Activated naive CD8-positive, alpha-beta T cell (primary cell): ENCODE results near the gene ISCA1.
"Not testable (repeated sequence)": the region's sequence is repeated elsewhere in the genome, so short reads cannot be mapped to it uniquely, and the experiment has no call there.

ENCODE experiments used
- H3K27ac Mint-ChIP-seq: one replicate; pipeline ENCODE4 v1.8.0; 2021; ENCODE audit warnings: mixed read lengths
- H3K27me3 Mint-ChIP-seq: one replicate; pipeline ENCODE4 v1.8.0; 2021; ENCODE audit warnings: mixed read lengths
- H3K36me3 Mint-ChIP-seq: one replicate; pipeline ENCODE4 v1.8.0; 2021; ENCODE audit warnings: mixed read lengths
- H3K4me1 Mint-ChIP-seq: one replicate; pipeline ENCODE4 v1.8.0; 2021; ENCODE audit warnings: low read depth, mixed read lengths
- H3K4me3 Mint-ChIP-seq: one replicate; pipeline ENCODE4 v1.8.0; 2021; ENCODE audit warnings: mild to moderate bottlenecking, mixed read lengths
- H3K9me3 Mint-ChIP-seq: one replicate; pipeline ENCODE4 v1.8.0; 2021; ENCODE audit warnings: low read depth, mixed read lengths

Gene ISCA1

GRCh38 chr9:86282077-86282978 lies at the start of gene ISCA1:
Gene ISCA1 (minus strand): TSS chr9:86282538. CDS start chr9:86282458, 80 bp downstream.
- H3K4me1 Mint-ChIP-seq: peaks cover 52% of the 10 kb centered on the region
- H3K27ac Mint-ChIP-seq: peak within 1 kb of the TSS; percentile 99
- no peaks in the 10 kb centered on the region for H3K9me3 Mint-ChIP-seq
- peak within 1 kb of the TSS; percentile 97 for H3K4me3 Mint-ChIP-seq
- H3K36me3 Mint-ChIP-seq: peaks cover 6% of the 10 kb centered on the region
- no peaks in the 10 kb centered on the region for H3K27me3 Mint-ChIP-seq

GRCh38 chr9:86330186-86330585 lies 47.8 kb upstream of the ISCA1 start:
- H3K36me3 Mint-ChIP-seq: peaks cover 31% of the 10 kb centered on the region
- peaks cover 3% of the 10 kb centered on the region for H3K4me1 Mint-ChIP-seq
- H3K9me3 Mint-ChIP-seq: no peaks in the 10 kb centered on the region
- no peak overlapping the region for H3K4me3 Mint-ChIP-seq
- no peaks in the 10 kb centered on the region for H3K27me3 Mint-ChIP-seq
- H3K27ac Mint-ChIP-seq: no peak overlapping the region

GRCh38 chr9:86329649-86330048 lies 47.3 kb upstream of the ISCA1 start:
- Mint-ChIP-seq H3K9me3 (no peaks in the 10 kb centered on the region), H3K36me3 (peaks cover 28% of the 10 kb centered on the region), H3K4me3 (no peak overlapping the region), H3K27me3 (no peaks in the 10 kb centered on the region), H3K27ac (no peak overlapping the region), H3K4me1 (peaks cover 3% of the 10 kb centered on the region)

- Mint-ChIP-seq H3K4me3 (no peak overlapping the region), H3K9me3 (no peaks in the 10 kb centered on the region), H3K4me1 (peaks cover 3% of the 10 kb centered on the region), H3K27ac (no peak overlapping the region), H3K36me3 (peaks cover 24% of the 10 kb centered on the region), H3K27me3 (no peaks in the 10 kb centered on the region)
These were observed 45.8 kb upstream of the ISCA1 start for GRCh38 chr9:86328156-86328555.

GRCh38 chr9:86326536-86326935 lies 44.2 kb upstream of the ISCA1 start:
- H3K4me3 Mint-ChIP-seq: no peak overlapping the region
- no peaks in the 10 kb centered on the region for H3K27me3 Mint-ChIP-seq
- no peaks in the 10 kb centered on the region for H3K9me3 Mint-ChIP-seq
- peaks cover 5% of the 10 kb centered on the region for H3K4me1 Mint-ChIP-seq
- H3K36me3 Mint-ChIP-seq: peaks cover 17% of the 10 kb centered on the region
- peak overlapping the region; percentile 23 for H3K27ac Mint-ChIP-seq

GRCh38 chr9:86324901-86325300 lies 42.6 kb upstream of the ISCA1 start:
- no peaks in the 10 kb centered on the region for H3K27me3 Mint-ChIP-seq
- no peak overlapping the region for H3K4me3 Mint-ChIP-seq
- peaks cover 5% of the 10 kb centered on the region for H3K4me1 Mint-ChIP-seq
- peaks cover 20% of the 10 kb centered on the region for H3K36me3 Mint-ChIP-seq
- H3K27ac Mint-ChIP-seq: no peak overlapping the region
- no peaks in the 10 kb centered on the region for H3K9me3 Mint-ChIP-seq

- H3K4me3 Mint-ChIP-seq: no peak overlapping the region
- H3K36me3 Mint-ChIP-seq: peaks cover 17% of the 10 kb centered on the region
- H3K27me3 Mint-ChIP-seq: no peaks in the 10 kb centered on the region
- no peak overlapping the region for H3K27ac Mint-ChIP-seq
- peaks cover 2% of the 10 kb centered on the region for H3K4me1 Mint-ChIP-seq
- H3K9me3 Mint-ChIP-seq: no peaks in the 10 kb centered on the region
These were observed 42.0 kb upstream of the ISCA1 start for GRCh38 chr9:86324308-86324707.

GRCh38 chr9:86322973-86323644 lies 40.8 kb upstream of the ISCA1 start:
- H3K27ac Mint-ChIP-seq: peak overlapping the region; percentile 46

GRCh38 chr9:86321373-86321772 lies 39.0 kb upstream of the ISCA1 start:
- no peaks in the 10 kb centered on the region for H3K9me3 Mint-ChIP-seq
- no peak overlapping the region for H3K4me3 Mint-ChIP-seq
- peaks cover 2% of the 10 kb centered on the region for H3K4me1 Mint-ChIP-seq
- H3K27ac Mint-ChIP-seq: no peak overlapping the region
- no peaks in the 10 kb centered on the region for H3K27me3 Mint-ChIP-seq
- peaks cover 21% of the 10 kb centered on the region for H3K36me3 Mint-ChIP-seq

More at GRCh38 chr9:86322973-86323644, 40.8 kb upstream of the ISCA1 start:
- H3K9me3 Mint-ChIP-seq: no peaks in the 10 kb centered on the region
- H3K36me3 Mint-ChIP-seq: peaks cover 19% of the 10 kb centered on the region
- H3K4me3 Mint-ChIP-seq: no peak overlapping the region
- H3K4me1 Mint-ChIP-seq: peaks cover 2% of the 10 kb centered on the region
- H3K27me3 Mint-ChIP-seq: no peaks in the 10 kb centered on the region

- Mint-ChIP-seq H3K4me3 (no peak overlapping the region), H3K36me3 (peaks cover 27% of the 10 kb centered on the region), H3K4me1 (peaks cover 2% of the 10 kb centered on the region), H3K9me3 (no peaks in the 10 kb centered on the region), H3K27ac (no peak overlapping the region), H3K27me3 (no peaks in the 10 kb centered on the region)
These were observed 35.8 kb upstream of the ISCA1 start for GRCh38 chr9:86318187-86318586.

GRCh38 chr9:86315078-86315477 lies 32.7 kb upstream of the ISCA1 start:
- Mint-ChIP-seq H3K4me1 (no peaks in the 10 kb centered on the region), H3K27me3 (no peaks in the 10 kb centered on the region), H3K36me3 (peaks cover 30% of the 10 kb centered on the region), H3K27ac (no peak overlapping the region), H3K4me3 (no peak overlapping the region), H3K9me3 (no peaks in the 10 kb centered on the region)

GRCh38 chr9:86312959-86313358 lies 30.6 kb upstream of the ISCA1 start:
- H3K27ac Mint-ChIP-seq, H3K4me3 Mint-ChIP-seq, H3K9me3 Mint-ChIP-seq, H3K4me1 Mint-ChIP-seq, H3K27me3 Mint-ChIP-seq: not testable (repeated sequence)
- H3K36me3 Mint-ChIP-seq: peaks cover 32% of the 10 kb centered on the region

- Mint-ChIP-seq H3K27me3 (no peaks in the 10 kb centered on the region), H3K36me3 (peaks cover 23% of the 10 kb centered on the region), H3K4me1 (peaks cover 17% of the 10 kb centered on the region), H3K9me3 (no peaks in the 10 kb centered on the region), H3K4me3 (no peak overlapping the region), H3K27ac (no peak overlapping the region)
These were observed 26.3 kb upstream of the ISCA1 start for GRCh38 chr9:86308687-86309086.

GRCh38 chr9:86304236-86304730 lies 21.9 kb upstream of the ISCA1 start:
- H3K27me3 Mint-ChIP-seq: no peaks in the 10 kb centered on the region
- H3K27ac Mint-ChIP-seq: peak overlapping the region; percentile 93
- peaks cover 28% of the 10 kb centered on the region for H3K4me1 Mint-ChIP-seq
- peaks cover 12% of the 10 kb centered on the region for H3K36me3 Mint-ChIP-seq
- H3K4me3 Mint-ChIP-seq: no peak overlapping the region
- H3K9me3 Mint-ChIP-seq: no peaks in the 10 kb centered on the region

GRCh38 chr9:86303316-86303975 lies 21.1 kb upstream of the ISCA1 start:
- H3K27ac Mint-ChIP-seq: peak overlapping the region; percentile 93
- peaks cover 29% of the 10 kb centered on the region for H3K4me1 Mint-ChIP-seq
- H3K27me3 Mint-ChIP-seq: no peaks in the 10 kb centered on the region
- H3K36me3 Mint-ChIP-seq: peaks cover 12% of the 10 kb centered on the region
- H3K9me3 Mint-ChIP-seq: no peaks in the 10 kb centered on the region
- peak overlapping the region; percentile 64 for H3K4me3 Mint-ChIP-seq
